K562 (cell line): ENCODE results near the gene FOXK2. TPM values are rescaled to one million over a fixed set of nuclear protein-coding genes. Genes with fewer than 3 reads are reported as not detected.
A peak's percentile ranks its signal among the peaks of the same experiment; 100 is the strongest.

Experiments
- ATAC-seq: fragments of 200-7000 bp; cut with Tn5 transposase; 3 replicates; pipeline ENCODE4 v1.9.1; 2020; ENCODE audit warnings: moderate library complexity
- BruUV-seq: library from RNA; stranded (reverse); fragments of 400-500 nt; replicated peaks from 2 replicates; lab custom pipeline; 2021; lab: Mats Ljungman, UMichigan
- CTCF ChIA-PET: fragments of 300-600 bp; formaldehyde crosslinking; extraction: SDS; loops from one replicate; lab custom pipeline; 2021; ENCODE audit warnings: low intra/inter-chr PET ratio; lab: Yijun Ruan, JAX
- POLR2A ChIA-PET: fragments of 300-600, 350-650 bp; sonication (Branson Sonifier 250); formaldehyde crosslinking; extraction: SDS; loops from one replicate; lab custom pipeline; 2021; ENCODE audit warnings: antibody characterized with exemption, inconsistent platforms; lab: Yijun Ruan, JAX
- DNase-seq, 4 experiments: peaks; one replicate each; pipeline versions ENCODE4 v3.0.0 to v3.0.0-alpha.2; 2011 to 2018; ENCODE audit warnings: low spot score in 3 of 4, mixed read lengths in 3 of 4; ENCODE audit errors: extremely low read depth in 1 of 4
- FAIRE-seq: peaks from 2 replicates; lab custom pipeline; 2011; peaks lifted over from hg19 to GRCh38; lab: Jason Lieb, UNC
- H2AFZ ChIP-seq: 2 replicates; pipeline ENCODE4 v1.6.0; 2011; ENCODE audit warnings: low read depth, low read length, control low read depth, inconsistent platforms
- H3K27ac ChIP-seq: fragments of 200-600 bp; 3 replicates; pipeline ENCODE4 v1.8.0; 2011; ENCODE audit warnings: low read depth, mild to moderate bottlenecking, control low read depth, inconsistent platforms, low read length, moderate library complexity, mixed read lengths; ENCODE audit errors: extremely low read depth
- H3K27me3 ChIP-seq, 2 experiments: fragments of 300-600 bp in 1 of 2; 2 replicates in 1 of 2; 3 replicates in 1 of 2; pipeline versions ENCODE4 v1.6.0 to v1.8.0; 2011; ENCODE audit warnings: inconsistent platforms in 2 of 2, low read length in 2 of 2, mild to moderate bottlenecking in 1 of 2, mixed read lengths in 1 of 2, moderate library complexity in 1 of 2; ENCODE audit not compliant: control insufficient read depth in 2 of 2, insufficient read depth in 2 of 2
- H3K36me3 ChIP-seq: fragments of 300-600 bp; 3 replicates; pipeline ENCODE4 v1.8.0; 2011; ENCODE audit warnings: mild to moderate bottlenecking, low read length, inconsistent platforms; ENCODE audit not compliant: control insufficient read depth, insufficient read depth
- H3K4me1 ChIP-seq, 2 experiments: fragments of 200-600 bp in 1 of 2; replicated peaks in 1 of 2; 2 replicates in 1 of 2; 3 replicates in 1 of 2; pipeline versions ENCODE4 v1.5.1 to v1.8.0; 2011; ENCODE audit warnings: inconsistent platforms in 2 of 2, low read length in 2 of 2, mild to moderate bottlenecking in 1 of 2, mixed read lengths in 1 of 2, moderate library complexity in 1 of 2; ENCODE audit not compliant: control insufficient read depth in 2 of 2, insufficient read depth in 2 of 2
- H3K4me2 ChIP-seq: 2 replicates; pipeline ENCODE4 v1.6.1; 2011; ENCODE audit warnings: low read length, control low read depth, inconsistent platforms, mixed read lengths; ENCODE audit not compliant: insufficient read depth
- H3K4me3 ChIP-seq: fragments of 200-600 bp; sonication (generic), shearing (Covaris generic); 2 replicates; pipeline ENCODE4 v1.5.1; 2016; ENCODE audit warnings: control low read depth, inconsistent platforms
- H3K79me2 ChIP-seq: fragments of 200-600 bp; 3 replicates; pipeline ENCODE4 v1.8.0; 2011; ENCODE audit warnings: low read length, inconsistent platforms; ENCODE audit not compliant: control insufficient read depth, insufficient read depth
- H3K9ac ChIP-seq, 2 experiments: 2 replicates each; pipeline versions ENCODE4 v1.6.0 to v1.6.1; 2011; ENCODE audit warnings: low read depth in 2 of 2, low read length in 2 of 2, control low read depth in 1 of 2, inconsistent platforms in 1 of 2, mild to moderate bottlenecking in 1 of 2, mixed read lengths in 1 of 2; ENCODE audit not compliant: insufficient read depth in 1 of 2
- H3K9me1 ChIP-seq: one replicate; pipeline ENCODE4 v1.6.0; 2011; ENCODE audit warnings: inconsistent platforms, mild to moderate bottlenecking, low read length, moderate library complexity; ENCODE audit not compliant: control insufficient read depth, insufficient read depth
- H3K9me3 ChIP-seq: replicated peaks from 2 replicates; pipeline ENCODE4 v1.5.1; 2011; ENCODE audit warnings: low read depth, low read length, inconsistent platforms; ENCODE audit not compliant: control insufficient read depth, insufficient read depth
- H4K20me1 ChIP-seq: replicated peaks from 2 replicates; pipeline ENCODE4 v1.6.1; 2011; ENCODE audit warnings: low read length, inconsistent platforms, mixed read lengths; ENCODE audit not compliant: control insufficient read depth, insufficient read depth
- CREM ChIP-seq: IDR thresholded peaks from 2 replicates; pipeline ENCODE4 v1.6.1; 2014; ENCODE audit warnings: antibody characterized with exemption, low read depth
- E2F4 ChIP-seq: sonication (generic); formaldehyde crosslinking; IDR thresholded peaks from 2 replicates; pipeline ENCODE4 v1.8.0; 2022; ENCODE audit warnings: mild to moderate bottlenecking, low read depth, missing genetic modification reagents
- ELF2 ChIP-seq: fragments of 250-450 bp; sonication (Bioruptor Pico); IDR thresholded peaks from 2 replicates; pipeline ENCODE4 v1.5.0; 2021; ENCODE audit warnings: mild to moderate bottlenecking
- FIP1L1 ChIP-seq: fragments of 200-400 bp; formaldehyde crosslinking; IDR thresholded peaks from 2 replicates; pipeline ENCODE4 v1.6.1; 2018; ENCODE audit warnings: mild to moderate bottlenecking, low read depth, low read length; ENCODE audit not compliant: poor library complexity, severe bottlenecking
- GTF2E2 ChIP-seq: fragments of 200-800 bp; sonication (Bioruptor generic); IDR thresholded peaks from 2 replicates; pipeline ENCODE4 v1.6.1; 2016; ENCODE audit warnings: missing genetic modification characterization, missing compliant biosample characterization
- HMG20A ChIP-seq: fragments of 450-650 bp; formaldehyde crosslinking; conservative IDR thresholded peaks from 2 replicates; pipeline ENCODE4 v1.4.0; 2020; ENCODE audit warnings: mild to moderate bottlenecking, mixed read lengths
- ILF3 ChIP-seq: fragments of 450-650 bp; IDR thresholded peaks from 2 replicates; pipeline ENCODE4 v1.6.1; 2018; ENCODE audit warnings: antibody characterized with exemption, mild to moderate bottlenecking, moderate library complexity, borderline replicate concordance
- JUNB ChIP-seq: fragments of 450-650 bp; formaldehyde crosslinking; conservative IDR thresholded peaks from 2 replicates; pipeline ENCODE4 v1.4.0; 2020; ENCODE audit warnings: mild to moderate bottlenecking
- KAT7 ChIP-seq: sonication (generic); formaldehyde crosslinking; IDR thresholded peaks from 2 replicates; pipeline ENCODE4 v1.8.0; 2022; ENCODE audit warnings: missing genetic modification reagents, mild to moderate bottlenecking, borderline replicate concordance
- MIER1 ChIP-seq: fragments of 450-650 bp; IDR thresholded peaks from 2 replicates; pipeline ENCODE4 v1.6.1; 2016; ENCODE audit warnings: antibody characterized with exemption, mild to moderate bottlenecking, low read depth
- NFXL1 ChIP-seq: fragments of 450-650 bp; formaldehyde crosslinking; IDR thresholded peaks from 2 replicates; pipeline ENCODE4 v1.4.0; 2021; ENCODE audit warnings: mild to moderate bottlenecking
- NR2C2 ChIP-seq, 2 experiments: fragments of 200-800 bp in 1 of 2; sonication (Bioruptor generic) in 1 of 2; sonication (generic) in 1 of 2; formaldehyde crosslinking in 1 of 2; IDR thresholded peaks; 2 replicates each; pipeline versions ENCODE4 v1.6.1 to v1.8.0; 2016 to 2022; ENCODE audit warnings: mild to moderate bottlenecking in 1 of 2, missing compliant biosample characterization in 1 of 2, missing genetic modification characterization in 1 of 2, missing genetic modification reagents in 1 of 2
- RUNX1 ChIP-seq: sonication (generic); IDR thresholded peaks from 2 replicates; pipeline ENCODE4 v1.6.1; 2016; ENCODE audit warnings: antibody characterized with exemption, low read depth
- STAG1 ChIP-seq: sonication (generic); formaldehyde crosslinking; IDR thresholded peaks from 2 replicates; pipeline ENCODE4 v1.5.0; 2020; ENCODE audit warnings: missing genetic modification reagents, borderline replicate concordance
- WHSC1 ChIP-seq: IDR thresholded peaks from one replicate; pipeline ENCODE4 v1.6.1; 2012; ENCODE audit warnings: low read length, control low read depth, inconsistent platforms
- ZFP36 ChIP-seq: fragments of 150-350 bp; IDR thresholded peaks from 2 replicates; pipeline ENCODE4 v1.6.1; 2018; ENCODE audit warnings: low read length, low read depth; ENCODE audit not compliant: partially characterized antibody
- ZNF23 ChIP-seq: fragments of 250-450 bp; sonication (Bioruptor Pico); IDR thresholded peaks from 2 replicates; pipeline ENCODE4 v1.4.0; 2020; ENCODE audit warnings: mild to moderate bottlenecking
- ZNF239 ChIP-seq: fragments of 250-450 bp; sonication (Bioruptor Pico); IDR thresholded peaks from 2 replicates; pipeline ENCODE4 v1.4.0; 2020; ENCODE audit warnings: mild to moderate bottlenecking
- ZNF655 ChIP-seq: fragments of 250-450 bp; sonication (Bioruptor Pico); IDR thresholded peaks from 2 replicates; pipeline ENCODE4 v1.5.0; 2021
- in situ Hi-C: fragments of 300-500 bp; cut with MboI; formaldehyde crosslinking; loops from 4 replicates; pipeline ENCODE4 v1.15.0; 2018; ENCODE audit warnings: inconsistent platforms, mixed read lengths
- intact Hi-C: fragments of 100-400 bp; cut with micrococcal nuclease; formaldehyde crosslinking; loops from 2 replicates; pipeline ENCODE4 v1.14.2; 2022
- polyA plus RNA-seq, 8 experiments: library from polyadenylated mRNA; depleted of rRNA in 4 of 8; stranded (reverse) in 5 of 8; unstranded in 3 of 8; fragments of >200 nt; fragmentation: Nextera tagmentation in 2 of 8; fragmentation: Illumina TruSeq in 1 of 8; extraction: Ambion mirVana in 2 of 8; extraction: Trizol in 1 of 8; gene quantifications; 2 replicates each; pipeline versions ENCODE4 v1.2.1 to v1.2.3, GENCODE V29; 2011 to 2014; ENCODE audit warnings: inconsistent platforms in 1 of 8, missing spikeins in 1 of 8
- total RNA-seq, 7 experiments: library from RNA; depleted of rRNA in 6 of 7; stranded (reverse); fragments of >200 nt in 6 of 7; fragmentation: Illumina TruSeq in 2 of 7; extraction: Trizol in 2 of 7; gene quantifications; 2 replicates each; pipeline versions ENCODE4 v1.2.1 to v1.2.3, GENCODE V29; 2011 to 2021; ENCODE audit warnings: low replicate concordance in 1 of 7

Gene FOXK2
- total and polyA plus RNA-seq, 9 of the 15 experiments (the other 6 are each of a cell fraction or from before 2014, with no cell fraction given), result 3.0 to 86.0 (median 44.1) TPM

- ATAC-seq (no peak), FAIRE-seq (peak; percentile 54), DNase-seq (no peak)
- no TSS peak for BruUV-seq
- no peak overlapping the region for H2AFZ ChIP-seq
- no peaks in the 10 kb centered on the region for H3K27me3 ChIP-seq
- peaks cover 79% of the 10 kb centered on the region for H3K36me3 ChIP-seq
- no peaks in the 10 kb centered on the region for H3K4me1 ChIP-seq
- H3K9ac ChIP-seq, result no peak overlapping the region
- H3K4me2 ChIP-seq, result no peak overlapping the region
- POLR2A ChIA-PET, result no interaction called here
- TF ChIP-seq E2F4 (no peak), KAT7 (no peak), NR2C2 (CRISPR knock-in tag; IDR thresholded peaks at IDR 0.05) (no peak), NR2C2 (tag; IDR thresholded peaks at IDR 0.05) (no peak), ELF2 (CRISPR knock-in tag) (no peak), ZNF655 (no peak), WHSC1 (no peak), CREM (no peak), HMG20A (CRISPR knock-in tag) (no peak), STAG1 (CRISPR knock-in tag) (no peak), FIP1L1 (no peak), ZNF239 (CRISPR knock-in tag) (no peak), JUNB (no peak), ZFP36 (no peak), MIER1 (no peak), RUNX1 (no peak), GTF2E2 (tag) (no peak), NFXL1 (CRISPR knock-in tag) (no peak), ILF3 (no peak), ZNF23 (CRISPR knock-in tag) (no peak)
- H3K9me3 ChIP-seq, result no peaks in the 10 kb centered on the region
- in situ Hi-C loops, result no loop called here
- H4K20me1 ChIP-seq, result peaks cover 7% of the 10 kb centered on the region; the same call in 1 of the 2 replicates
- no peaks in the 10 kb centered on the region for H3K9me1 ChIP-seq
- intact Hi-C loops, result no loop called here
- no peak overlapping the region for H3K4me3 ChIP-seq
- H3K27ac ChIP-seq, result no peak overlapping the region
- H3K79me2 ChIP-seq, result peaks cover 64% of the 10 kb centered on the region
- CTCF ChIA-PET, result no interaction called here
Measured at GRCh38 chr17:82633343-82633742, 113.8 kb downstream of the FOXK2 start.
